ENCODE data around the gene CYP2D6. TPM values are rescaled to one million over a fixed set of nuclear protein-coding genes. Genes with fewer than 3 reads are reported as not detected.

Gene CYP2D6
- total RNA-seq, 1 donor from 2014 or later = 0.53 TPM

- no peak for TF ChIP-seq CTCF (IDR thresholded peaks at IDR 0.05; ENCODE audit: insufficient read depth, low read length, severe bottlenecking)
- H3K27me3 ChIP-seq (ENCODE audit: control insufficient read depth, insufficient read depth, low read length) = no peaks in the 10 kb centered on the region
- no peak for DNase-seq (ENCODE audit: low read depth)
- no peak for FAIRE-seq
- H3K4me3 ChIP-seq (ENCODE audit: low read depth, low read length) = peak overlapping the region; percentile 59
- peaks cover 3% of the 10 kb centered on the region for H3K36me3 ChIP-seq (ENCODE audit: control insufficient read depth, insufficient read depth, low read length)
These were observed 51.9 kb downstream of the CYP2D6 start for GRCh38 chr22:42078469-42079318.

GRCh38 chr22:42077486-42078125 is 53.0 kb downstream of the CYP2D6 start:
- FAIRE-seq (no peak), DNase-seq (ENCODE audit: low read depth) (no peak)
- H3K27me3 ChIP-seq (ENCODE audit: control insufficient read depth, insufficient read depth, low read length) = no peaks in the 10 kb centered on the region
- no peak for TF ChIP-seq CTCF (IDR thresholded peaks at IDR 0.05; ENCODE audit: insufficient read depth, low read length, severe bottlenecking)
- no peak overlapping the region for H3K4me3 ChIP-seq (ENCODE audit: low read depth, low read length)
- H3K36me3 ChIP-seq (ENCODE audit: control insufficient read depth, insufficient read depth, low read length) = peaks cover 3% of the 10 kb centered on the region

- FAIRE-seq (no peak), DNase-seq (ENCODE audit: low read depth) (no peak)
- no peaks in the 10 kb centered on the region for H3K27me3 ChIP-seq (ENCODE audit: control insufficient read depth, insufficient read depth, low read length)
- TF ChIP-seq CTCF (IDR thresholded peaks at IDR 0.05; ENCODE audit: insufficient read depth, low read length, severe bottlenecking) = no peak
- no peaks in the 10 kb centered on the region for H3K36me3 ChIP-seq (ENCODE audit: control insufficient read depth, insufficient read depth, low read length)
- no peak overlapping the region for H3K4me3 ChIP-seq (ENCODE audit: low read depth, low read length)
These were observed 53.7 kb downstream of the CYP2D6 start for GRCh38 chr22:42076764-42077485.

Other genes starting within 250 kb of the CYP2D6 start
- not detected in 2 replicates for gene SHISA8, start 215.7 kb downstream of the CYP2D6 start, total RNA-seq
- under 0.01 TPM in 2 replicates for gene TNFRSF13C, start 204.0 kb downstream of the CYP2D6 start, total RNA-seq
- gene CENPM, start 183.7 kb downstream of the CYP2D6 start, total RNA-seq = 1.3 and 3.5 TPM in 2 replicates
- gene SEPTIN3, start 161.4 kb downstream of the CYP2D6 start, total RNA-seq = under 0.01 TPM in 2 replicates
- gene WBP2NL, start 132.0 kb downstream of the CYP2D6 start, total RNA-seq = 0.26 and 0.77 TPM in 2 replicates
- gene NAGA, start 60.0 kb downstream of the CYP2D6 start, total RNA-seq = 18.7 and 26.0 TPM in 2 replicates
- 2.4 and 3.4 TPM in 2 replicates for gene PHETA2, start 56.6 kb downstream of the CYP2D6 start, total RNA-seq
- gene SMDT1, start 51.1 kb downstream of the CYP2D6 start, total RNA-seq = 5.5 and 14.8 TPM in 2 replicates
- gene NDUFA6, start 40.0 kb downstream of the CYP2D6 start, total RNA-seq = 64.8 and 68.0 TPM in 2 replicates
- 36.9 and 40.8 TPM in 2 replicates for gene TCF20, start 139.8 kb upstream of the CYP2D6 start, total RNA-seq

All from bronchial epithelial cell (primary cell).